Measurements from ENCODE around the gene TLR5. TPM values are rescaled to one million over a fixed set of nuclear protein-coding genes. Genes with fewer than 3 reads are reported as not detected.

Gene TLR5
- total RNA-seq, 1 donor = 0.36 TPM

DNA sequence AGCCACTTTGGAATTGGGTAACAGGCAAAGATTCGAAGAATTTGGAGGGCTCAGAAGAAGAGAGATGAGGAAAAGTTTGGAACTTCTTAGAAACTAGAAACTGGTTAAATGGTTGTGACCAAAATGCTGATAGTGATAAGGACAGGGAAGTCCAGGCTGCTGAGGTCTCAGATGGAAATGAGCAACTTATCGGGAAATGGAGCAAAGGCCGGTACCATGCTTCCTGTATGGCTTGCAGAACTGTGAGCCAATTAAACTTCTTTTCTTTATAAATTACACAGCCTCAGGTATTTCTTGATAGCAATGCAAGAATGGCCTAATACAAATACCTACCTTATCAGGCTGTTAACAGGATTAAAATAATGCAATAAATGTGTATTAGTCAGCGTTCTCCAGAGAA is 9.4 kb upstream of the TLR5 start:
- H3K4me3 ChIP-seq (ENCODE audit: low read depth, low read length) = no peak overlapping the region
- DNase-seq (ENCODE audit: low read depth) = no peak
- TF ChIP-seq, protein P1, sequence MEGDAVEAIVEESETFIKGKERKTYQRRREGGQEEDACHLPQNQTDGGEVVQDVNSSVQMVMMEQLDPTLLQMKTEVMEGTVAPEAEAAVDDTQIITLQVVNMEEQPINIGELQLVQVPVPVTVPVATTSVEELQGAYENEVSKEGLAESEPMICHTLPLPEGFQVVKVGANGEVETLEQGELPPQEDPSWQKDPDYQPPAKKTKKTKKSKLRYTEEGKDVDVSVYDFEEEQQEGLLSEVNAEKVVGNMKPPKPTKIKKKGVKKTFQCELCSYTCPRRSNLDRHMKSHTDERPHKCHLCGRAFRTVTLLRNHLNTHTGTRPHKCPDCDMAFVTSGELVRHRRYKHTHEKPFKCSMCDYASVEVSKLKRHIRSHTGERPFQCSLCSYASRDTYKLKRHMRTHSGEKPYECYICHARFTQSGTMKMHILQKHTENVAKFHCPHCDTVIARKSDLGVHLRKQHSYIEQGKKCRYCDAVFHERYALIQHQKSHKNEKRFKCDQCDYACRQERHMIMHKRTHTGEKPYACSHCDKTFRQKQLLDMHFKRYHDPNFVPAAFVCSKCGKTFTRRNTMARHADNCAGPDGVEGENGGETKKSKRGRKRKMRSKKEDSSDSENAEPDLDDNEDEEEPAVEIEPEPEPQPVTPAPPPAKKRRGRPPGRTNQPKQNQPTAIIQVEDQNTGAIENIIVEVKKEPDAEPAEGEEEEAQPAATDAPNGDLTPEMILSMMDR (IDR thresholded peaks at IDR 0.05; ENCODE audit: insufficient read depth, low read length) = no peak

DNA sequence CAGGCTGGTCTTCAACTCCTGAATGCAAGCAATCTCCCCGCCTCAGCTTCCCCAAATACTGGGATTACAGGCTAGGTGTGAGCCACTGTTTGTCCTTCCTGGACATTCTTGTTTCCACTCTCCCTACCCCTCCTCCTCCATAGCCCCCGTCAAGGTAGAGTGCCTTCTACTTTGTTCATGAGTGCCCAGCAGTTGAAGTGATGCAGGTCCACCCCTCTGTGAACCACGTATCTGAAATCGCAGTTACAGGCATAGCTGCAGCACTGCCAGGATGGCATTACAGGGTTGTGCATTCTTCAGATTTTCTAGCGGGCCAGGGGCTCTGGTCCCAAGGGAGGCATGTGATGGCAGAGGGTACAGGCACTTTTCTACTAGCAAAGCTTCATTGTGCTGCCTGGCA is 7.4 kb upstream of the TLR5 start:
- H3K4me3 ChIP-seq (ENCODE audit: low read depth, low read length) = no peak overlapping the region
- TF ChIP-seq, protein P1 (IDR thresholded peaks at IDR 0.05; ENCODE audit: insufficient read depth, low read length) = no peak
- no peak for DNase-seq (ENCODE audit: low read depth)

DNA sequence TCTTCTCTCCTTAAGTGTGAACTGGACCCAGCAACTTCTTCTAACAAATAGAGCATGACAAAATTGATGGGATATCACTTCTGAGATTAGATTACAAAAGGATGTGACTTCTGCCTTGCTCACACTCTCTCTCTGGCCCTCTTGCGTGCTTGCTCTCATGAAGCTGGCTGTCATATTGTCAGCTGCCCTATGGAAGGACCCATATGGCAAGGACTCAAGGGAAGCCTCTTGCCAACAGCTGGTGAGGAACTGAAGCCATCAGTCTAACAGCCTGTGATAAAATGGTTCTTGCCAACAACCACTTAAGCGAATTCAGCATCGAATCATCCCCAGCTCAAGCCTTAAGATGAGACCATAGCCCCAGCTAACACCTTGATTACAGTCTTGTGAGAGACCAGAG is 4.8 kb upstream of the TLR5 start:
- H3K4me3 ChIP-seq (ENCODE audit: low read depth, low read length) = no peak overlapping the region
- TF ChIP-seq, protein P1 (IDR thresholded peaks at IDR 0.05; ENCODE audit: insufficient read depth, low read length) = no peak
- no peak for DNase-seq (ENCODE audit: low read depth)

GRCh38 chr1:223147409-223147808 is 4.4 kb upstream of the TLR5 start:
- no peak overlapping the region for H3K4me3 ChIP-seq (ENCODE audit: low read depth, low read length)
- no peak for DNase-seq (ENCODE audit: low read depth)
- TF ChIP-seq, protein P1 (IDR thresholded peaks at IDR 0.05; ENCODE audit: insufficient read depth, low read length) = no peak

DNA sequence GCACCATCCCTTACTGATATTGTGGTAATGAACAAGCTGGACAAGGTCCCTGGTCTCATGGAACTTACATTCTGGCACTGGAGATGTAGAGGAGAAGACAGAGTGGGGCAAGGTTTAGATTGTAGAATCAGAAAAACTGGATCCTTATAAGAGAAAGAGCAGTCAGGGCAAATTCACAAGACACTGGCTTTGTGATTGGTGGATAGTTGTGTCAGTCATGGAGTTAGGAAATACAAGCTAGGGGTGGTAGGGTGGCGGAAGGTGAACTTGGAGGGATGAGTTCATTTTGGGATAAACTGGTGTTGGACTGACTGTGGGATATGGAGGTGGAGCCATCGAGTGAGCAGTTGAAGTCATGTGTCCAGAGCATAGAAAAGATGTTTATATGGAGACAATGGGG is 3.7 kb upstream of the TLR5 start:
- no peak overlapping the region for H3K4me3 ChIP-seq (ENCODE audit: low read depth, low read length)
- DNase-seq (ENCODE audit: low read depth) = no peak
- TF ChIP-seq, protein P1 (IDR thresholded peaks at IDR 0.05; ENCODE audit: insufficient read depth, low read length) = no peak

- no peak for DNase-seq (ENCODE audit: low read depth)
- no peak overlapping the region for H3K4me3 ChIP-seq (ENCODE audit: low read depth, low read length)
- TF ChIP-seq, protein P1 (IDR thresholded peaks at IDR 0.05; ENCODE audit: insufficient read depth, low read length) = no peak
Observed at GRCh38 chr1:223144914-223145313, 1.9 kb upstream of the TLR5 start.

DNA sequence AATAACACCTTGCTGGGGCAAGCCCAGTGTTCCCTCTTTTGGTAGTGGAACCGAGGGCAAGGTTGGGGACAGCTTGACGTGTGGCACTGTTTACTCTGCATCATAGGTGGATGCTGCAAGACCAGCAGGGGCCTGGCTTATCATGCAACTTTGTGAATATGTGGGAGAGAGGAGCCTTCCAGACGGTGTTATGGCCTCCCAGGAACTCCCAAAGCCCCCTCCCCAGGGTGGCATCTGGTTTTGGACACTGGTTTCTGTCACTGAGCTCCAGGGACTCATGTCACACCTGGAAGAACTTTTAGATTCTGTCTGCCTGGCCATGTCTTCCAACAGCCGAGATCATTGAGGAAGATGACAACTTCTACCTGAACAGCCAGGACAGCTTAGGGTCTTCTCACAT is 1.4 kb upstream of the TLR5 start:
- no peak overlapping the region for H3K4me3 ChIP-seq (ENCODE audit: low read depth, low read length)
- TF ChIP-seq, protein P1 (IDR thresholded peaks at IDR 0.05; ENCODE audit: insufficient read depth, low read length) = no peak
- DNase-seq (ENCODE audit: low read depth) = no peak
